NCI-H1105 (cell line): ENCODE data around the gene MRPL34.
A peak's percentile ranks its signal among the peaks of the same experiment; 100 is the strongest.

Experiments used
- DNase-seq: peaks from one replicate; lab custom pipeline; 2025; lab: John Stamatoyannopoulos, UW

MRPL34 gene

DNA sequence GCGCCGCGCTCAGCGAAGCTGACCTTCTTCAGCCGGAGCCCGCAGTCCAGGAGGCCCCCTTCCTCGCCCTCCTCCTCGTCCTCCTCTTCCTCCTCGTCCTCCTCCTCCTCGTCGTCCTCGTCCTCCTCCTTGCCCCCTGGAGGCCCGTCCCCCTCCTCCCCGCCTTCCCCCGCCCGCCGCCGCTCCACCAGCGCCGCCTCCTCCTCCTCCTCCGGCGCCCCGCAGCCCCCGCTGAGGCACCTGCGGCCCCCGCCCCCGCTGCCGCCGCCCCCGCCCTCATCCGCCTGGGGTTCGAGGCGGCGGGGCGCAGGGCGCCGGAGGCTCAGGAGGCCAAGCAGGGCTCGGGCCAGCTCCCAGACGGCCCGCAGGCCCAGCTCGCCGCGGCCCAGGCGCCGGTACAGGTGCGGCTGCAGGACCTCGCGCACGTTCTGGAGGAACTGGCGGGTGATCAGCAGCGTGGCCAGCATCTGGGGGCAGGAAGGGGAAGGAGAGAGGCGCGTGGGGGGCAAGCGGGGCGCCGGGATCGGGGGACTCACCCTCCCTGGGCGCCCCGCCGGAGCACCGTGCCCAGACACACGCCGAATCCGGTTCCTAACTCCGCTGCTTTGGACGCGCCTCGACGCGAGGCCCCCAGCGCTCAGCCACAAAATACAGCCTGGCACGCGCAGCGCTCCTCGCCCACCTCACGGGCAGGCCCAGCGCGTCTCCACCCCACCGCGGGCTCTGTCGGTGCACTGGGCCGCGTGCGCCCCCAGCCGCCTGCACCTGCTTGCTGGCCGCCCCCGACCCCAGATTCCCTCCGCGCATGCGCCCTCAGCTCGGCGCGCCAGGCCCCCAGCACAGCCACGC is 23.1 kb downstream of the MRPL34 start:
- peak; percentile 22 for DNase-seq

DNA sequence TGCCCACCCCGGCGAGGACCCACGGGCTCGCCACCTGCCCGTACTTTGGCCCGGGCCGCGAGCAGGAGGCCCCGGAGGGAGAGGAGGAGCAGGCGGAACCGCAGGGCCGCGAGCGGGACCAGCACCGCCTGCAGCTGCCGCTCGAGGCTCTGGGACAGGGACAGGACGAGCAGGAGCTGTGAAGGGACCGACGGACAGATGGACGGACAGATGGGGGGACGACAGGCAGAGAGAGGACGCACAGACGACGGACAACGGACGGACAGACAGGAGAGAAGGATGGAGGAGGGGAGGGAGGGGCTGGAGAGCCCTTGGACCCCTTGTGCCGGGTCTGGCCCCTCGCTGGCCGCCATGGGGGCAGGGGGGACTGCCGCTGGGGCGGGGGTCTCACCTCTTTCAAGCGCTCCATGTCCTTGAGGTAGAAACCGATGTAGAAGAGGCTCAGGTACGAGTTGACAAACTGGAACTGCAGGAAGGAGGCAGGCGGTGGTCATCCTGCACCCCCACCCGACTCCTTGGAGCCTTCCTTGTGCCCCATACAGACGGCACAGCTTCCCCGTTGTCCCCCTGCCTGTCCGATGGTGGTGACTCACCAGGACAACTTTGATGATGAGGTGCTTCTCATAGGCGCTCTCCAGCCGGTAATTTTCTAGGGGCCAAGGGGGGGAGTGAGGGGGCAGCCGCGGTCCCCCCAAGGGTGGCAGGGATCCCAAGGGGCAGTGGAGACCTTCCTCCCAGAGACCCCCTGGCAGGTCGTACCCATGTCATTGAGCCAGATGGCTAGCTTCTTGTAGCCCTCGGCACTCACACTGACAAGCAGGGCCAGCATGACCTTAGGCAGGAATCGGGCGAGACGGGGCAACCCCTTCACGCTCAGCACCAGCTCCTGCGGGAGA is 23.9 kb downstream of the MRPL34 start:
- no peak for DNase-seq

DNA sequence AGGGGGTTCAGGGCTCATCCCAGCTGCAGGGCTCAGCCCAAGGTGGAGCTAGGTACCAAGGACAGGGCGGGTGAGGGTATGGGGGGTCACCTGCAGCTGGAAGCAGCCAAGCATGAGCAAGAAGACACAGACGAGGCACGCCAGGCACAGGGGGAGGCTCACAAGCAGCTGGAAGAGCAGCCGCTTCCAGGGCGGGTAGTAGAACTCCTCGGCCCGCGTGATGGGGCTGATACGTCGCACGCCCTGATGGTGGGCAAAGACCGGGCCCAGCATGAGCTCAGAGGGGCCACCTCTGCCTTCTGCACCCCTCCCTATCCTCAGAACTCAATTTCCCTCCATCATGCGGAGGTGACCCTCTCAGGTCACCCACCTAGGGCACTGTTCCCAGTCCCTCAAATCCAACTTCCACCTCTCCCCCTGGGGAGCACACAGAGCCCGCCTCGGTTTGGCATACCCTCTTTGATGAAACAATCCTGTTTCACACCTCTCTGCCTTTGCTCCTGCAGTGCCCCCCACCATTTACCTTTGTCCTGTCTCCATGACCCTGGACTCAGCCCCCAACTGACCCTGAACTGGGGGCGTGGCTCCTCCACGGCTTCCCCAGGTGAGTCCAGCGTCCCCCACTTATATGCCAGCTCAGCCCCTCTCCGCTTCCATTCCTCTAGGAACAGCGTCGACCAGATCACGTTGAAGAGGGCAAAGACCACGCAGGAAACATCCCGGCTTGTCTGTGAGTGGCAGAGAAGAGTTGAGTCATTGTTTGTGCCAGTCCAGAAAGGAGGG is 24.8 kb downstream of the MRPL34 start:
- DNase-seq = no peak

DNA sequence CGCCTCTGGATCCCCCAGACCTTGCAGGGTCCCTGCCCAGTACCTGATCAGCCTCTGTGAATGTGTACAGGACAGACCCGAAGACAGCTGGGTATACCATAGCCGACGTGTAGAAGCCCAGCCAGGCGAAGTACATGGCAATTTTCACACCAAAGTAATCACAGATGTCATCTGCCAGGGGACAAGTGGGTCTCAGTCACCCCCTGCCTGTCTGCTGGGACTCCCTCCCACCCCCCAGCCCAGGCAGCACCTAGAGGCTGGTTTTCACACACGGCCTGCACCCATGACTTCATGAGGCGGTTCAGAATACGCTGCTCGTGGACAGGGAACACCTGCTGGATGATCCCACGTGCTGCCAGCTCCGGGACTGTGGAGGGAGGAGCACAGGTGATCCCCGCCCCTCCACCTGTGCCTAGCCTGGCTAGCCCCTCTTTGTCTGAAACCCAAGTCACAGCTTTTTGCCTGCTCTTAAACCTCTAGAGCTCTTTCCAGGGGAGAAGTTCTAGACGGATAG is 25.4 kb downstream of the MRPL34 start:
- peak; percentile 29 for DNase-seq

DNA sequence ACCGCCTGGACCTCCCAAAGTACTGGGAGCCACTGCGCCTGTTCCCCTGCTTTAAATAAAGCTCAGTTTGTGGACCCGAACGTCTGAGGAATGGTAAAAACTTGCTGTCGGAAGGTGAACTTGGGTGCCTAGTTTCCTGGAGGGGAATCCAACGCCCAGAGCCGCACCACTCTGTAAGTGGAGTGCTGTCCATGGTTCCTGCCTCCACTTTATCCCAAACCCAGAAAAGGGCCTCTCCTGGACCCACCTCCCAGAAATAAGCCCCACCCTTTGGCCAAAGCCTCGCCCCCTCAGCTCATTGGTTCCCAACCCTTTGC is 26.6 kb downstream of the MRPL34 start:
- DNase-seq = no peak

DNA sequence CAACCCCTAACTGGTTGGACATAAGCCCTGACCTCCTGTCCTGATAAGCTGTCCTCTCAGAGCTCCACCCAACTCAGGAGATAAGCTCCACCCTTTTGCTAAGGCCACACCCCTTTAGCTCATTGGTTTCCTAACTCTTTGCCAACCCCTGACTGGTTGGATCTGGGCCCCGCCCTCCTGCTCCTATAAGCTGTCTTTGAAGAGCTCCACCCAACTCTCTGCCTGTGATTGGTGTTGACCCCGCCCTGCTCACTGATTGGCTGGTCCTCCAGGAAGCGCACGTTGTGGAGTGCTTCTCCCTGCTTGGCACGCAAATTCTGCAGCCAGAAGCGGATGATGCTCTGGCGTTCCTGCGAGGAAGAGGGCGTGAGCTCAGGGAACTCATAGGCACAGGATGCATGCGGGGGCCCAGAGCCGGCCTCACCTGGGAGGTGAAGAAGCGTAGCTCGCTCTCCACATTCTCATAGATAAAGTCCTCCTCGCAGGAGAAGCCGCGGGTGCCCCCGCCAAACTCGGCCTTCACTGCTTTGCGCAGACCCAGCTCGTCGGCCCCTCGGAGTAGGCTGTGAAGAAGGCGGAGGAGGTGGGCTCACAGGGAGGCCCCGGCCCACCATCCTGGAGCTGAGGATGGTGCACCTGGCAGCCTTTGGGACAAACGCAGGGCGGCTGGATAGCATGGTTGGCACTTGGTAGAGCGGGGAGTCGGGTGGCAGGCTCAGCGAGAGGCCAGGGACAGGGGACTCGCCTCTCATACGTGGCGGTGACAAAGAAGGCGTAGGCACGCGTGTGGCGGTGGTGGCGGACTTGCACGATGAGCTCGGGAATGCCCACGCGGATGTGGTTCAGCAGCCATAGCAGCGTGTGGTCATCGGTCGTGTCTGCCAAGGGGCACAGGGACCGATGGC is 27.3 kb downstream of the MRPL34 start:
- no peak for DNase-seq

DNA sequence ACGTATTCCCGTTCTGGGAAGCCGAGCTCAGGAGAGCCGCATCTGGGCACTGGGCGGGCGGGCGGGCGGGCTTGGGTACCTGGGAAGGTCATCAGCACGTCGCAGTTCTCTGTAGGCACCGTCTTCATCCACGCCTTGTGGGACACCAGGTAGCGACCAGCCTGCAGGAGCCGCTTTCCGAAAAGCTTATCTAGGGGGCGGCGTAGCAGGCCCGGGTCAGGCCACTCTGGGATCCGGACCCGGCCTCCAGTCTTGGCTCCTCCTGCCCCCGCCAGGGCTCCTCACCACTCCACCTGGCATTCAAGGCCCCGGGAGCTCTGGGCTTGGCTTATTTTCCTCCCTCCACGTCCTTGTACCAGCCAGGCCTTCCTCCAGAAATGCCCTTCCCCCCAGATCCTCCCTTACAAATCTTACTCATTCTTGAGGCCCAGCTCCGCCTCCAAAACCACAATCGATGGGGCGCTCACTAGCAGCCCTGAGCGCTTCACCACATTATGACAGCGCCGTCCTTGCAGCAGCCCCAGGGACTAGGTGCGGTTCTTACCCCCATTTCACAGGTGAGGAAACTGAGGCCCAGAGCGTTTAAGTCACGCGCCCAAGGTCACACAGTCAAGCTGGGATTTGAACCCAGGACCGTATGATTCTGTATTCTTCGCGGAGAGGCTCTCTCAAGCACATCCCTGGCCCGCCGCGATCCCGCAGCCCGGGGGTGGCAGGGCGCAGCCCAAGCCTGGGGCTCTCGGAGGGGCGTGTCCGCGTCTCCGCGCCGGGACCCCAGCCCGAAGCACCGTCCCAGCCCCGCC is 28.1 kb downstream of the MRPL34 start:
- DNase-seq = no peak

DNA sequence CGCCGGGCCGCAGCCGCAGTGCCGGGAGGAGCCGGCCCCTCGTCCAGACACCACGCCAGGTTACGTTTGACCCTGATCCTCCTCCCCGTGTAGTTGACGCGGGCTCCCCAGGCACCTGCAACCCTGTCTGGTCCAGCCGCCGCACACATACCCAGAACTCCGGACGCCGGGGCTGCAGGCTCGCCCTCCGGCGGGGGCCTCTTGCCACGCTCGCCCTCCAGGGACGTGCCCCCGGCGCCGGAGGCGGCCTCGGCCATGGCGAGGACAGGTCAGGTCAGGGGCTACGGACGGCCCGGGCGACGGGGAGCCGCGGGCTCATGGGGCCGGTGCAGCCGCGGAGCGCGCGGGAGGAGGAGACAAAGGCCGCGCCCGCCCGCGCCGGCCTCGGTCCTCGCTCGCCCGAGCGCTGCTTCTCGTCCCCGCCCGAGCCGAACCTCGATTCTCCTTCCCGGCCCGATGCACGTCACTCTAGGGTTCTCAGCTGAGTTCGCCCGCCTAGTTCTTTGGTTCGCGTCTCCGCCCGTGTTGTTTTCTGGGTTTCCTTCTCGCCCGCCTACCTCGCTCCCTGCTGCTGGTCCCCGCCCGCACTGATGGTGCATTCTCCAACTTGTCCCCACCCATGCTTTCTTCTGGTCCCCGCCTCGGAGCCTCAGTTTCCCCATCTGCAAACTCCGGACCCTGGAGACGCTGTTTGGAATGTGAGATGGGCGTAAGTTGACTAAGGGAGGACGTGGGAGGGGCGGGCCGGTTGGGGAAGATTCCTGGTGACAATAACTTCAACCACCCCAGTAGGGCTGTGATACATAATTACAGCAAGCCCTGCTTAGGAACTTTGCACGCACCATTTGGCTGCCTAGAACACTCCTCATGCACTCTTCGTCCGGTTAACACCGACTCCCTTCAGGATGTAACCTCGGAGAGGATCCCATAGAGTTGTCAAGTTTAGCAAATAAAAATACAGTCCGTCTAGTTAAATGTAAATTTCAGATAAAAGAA is 29.0 kb downstream of the MRPL34 start, which contains the start of gene ANO8:
Gene ANO8, minus strand, starts transcription at position 442 of the 996 bp plus-strand sequence. Its CDS starts 185 bp downstream, at position 257.
- DNase-seq = peak; percentile 91

DNA sequence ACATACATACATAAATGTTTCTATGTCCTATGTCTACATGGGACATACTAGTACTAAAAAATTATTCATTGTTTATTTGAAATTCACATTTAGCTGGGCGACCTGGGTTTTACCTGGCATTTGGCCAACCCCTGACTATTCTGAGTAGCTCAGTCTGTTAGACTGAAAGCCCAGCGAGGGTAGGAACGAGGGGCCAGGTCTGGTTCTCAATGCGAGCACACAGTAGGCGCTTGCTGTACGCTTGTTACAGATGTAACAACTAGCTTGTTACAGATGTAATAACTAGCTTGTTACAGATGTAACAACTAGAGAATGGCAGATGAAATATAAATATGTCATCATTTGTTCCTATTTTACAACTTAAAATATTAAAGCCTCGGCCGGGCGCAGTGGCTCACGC is 29.9 kb downstream of the MRPL34 start:
- no peak for DNase-seq

DNA sequence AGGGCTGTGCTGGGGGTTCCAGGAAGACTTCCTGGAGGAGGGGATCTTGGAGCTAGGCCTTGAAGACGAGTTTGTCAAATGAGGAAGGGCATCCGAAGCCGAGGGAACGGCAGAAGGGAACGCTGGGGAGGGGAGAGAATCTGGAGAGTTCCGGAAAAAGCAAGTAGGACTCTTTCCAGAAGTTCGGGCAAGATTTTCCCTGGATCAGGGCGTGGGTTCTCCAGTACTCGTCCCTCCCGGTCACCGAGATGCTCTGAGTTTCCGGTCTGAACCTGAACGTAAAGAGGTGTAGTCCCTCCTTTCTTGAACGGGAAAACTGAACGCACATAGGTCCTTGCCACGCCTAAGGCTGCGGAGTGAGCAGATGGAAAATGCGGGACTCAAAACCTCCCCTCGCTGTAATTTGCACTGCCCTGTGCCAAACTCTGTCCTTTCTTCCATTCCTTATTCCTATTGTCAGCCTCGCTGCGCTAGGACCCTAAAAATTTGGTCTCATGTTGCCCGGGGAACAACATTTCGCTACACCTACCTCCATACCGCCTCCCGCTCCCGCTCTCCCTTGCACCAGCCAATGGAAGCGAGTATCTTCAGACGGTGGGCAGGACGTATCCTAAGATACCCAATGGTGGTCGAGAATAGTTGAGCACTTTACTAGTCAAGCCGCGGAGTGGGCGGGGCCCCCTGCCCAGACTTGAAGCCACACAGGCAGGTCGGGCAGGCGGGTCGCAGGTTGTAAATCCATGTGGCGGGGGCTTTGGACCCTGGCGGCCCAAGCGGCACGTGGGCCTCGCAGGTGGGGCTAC is 31.4 kb downstream of the MRPL34 start, which contains the start of gene GTPBP3:
Gene GTPBP3, plus strand, starts transcription at position 682 of the 803 bp plus-strand sequence. Its CDS starts 59 bp downstream, at position 741.
- peak; percentile 98 for DNase-seq

DNA sequence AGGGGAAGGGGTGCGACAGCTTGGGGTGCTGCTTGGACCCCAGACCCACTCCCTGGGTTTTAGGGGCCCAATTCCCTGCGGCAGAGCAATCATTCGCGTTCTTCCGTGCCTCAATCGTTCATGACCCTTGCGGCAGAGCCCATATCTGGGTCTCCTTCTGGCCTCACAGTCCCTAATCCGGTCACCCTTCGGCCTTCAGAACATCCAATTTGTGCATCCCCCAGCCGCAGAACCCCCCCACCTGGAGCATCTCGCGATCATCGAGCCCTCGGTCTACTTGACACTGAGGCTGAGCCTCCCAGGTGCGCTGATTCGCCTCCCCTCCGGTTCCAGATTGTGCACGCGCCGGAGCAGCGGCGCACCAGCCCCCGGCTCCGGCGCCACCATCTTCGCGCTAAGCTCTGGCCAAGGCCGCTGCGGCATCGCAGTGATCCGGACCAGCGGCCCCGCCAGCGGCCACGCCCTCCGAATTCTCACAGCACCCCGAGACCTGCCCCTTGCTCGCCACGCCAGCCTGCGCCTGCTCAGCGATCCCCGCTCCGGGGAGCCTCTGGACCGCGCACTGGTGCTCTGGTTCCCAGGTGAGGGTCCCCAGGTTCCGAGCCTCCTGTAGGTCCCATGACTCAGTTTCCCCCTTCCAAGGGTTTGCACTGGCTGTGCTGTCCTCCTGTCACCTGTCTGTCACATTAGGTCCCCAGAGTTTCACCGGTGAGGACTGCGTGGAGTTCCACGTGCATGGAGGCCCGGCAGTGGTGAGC is 32.2 kb downstream of the MRPL34 start:
- DNase-seq = no peak

DNA sequence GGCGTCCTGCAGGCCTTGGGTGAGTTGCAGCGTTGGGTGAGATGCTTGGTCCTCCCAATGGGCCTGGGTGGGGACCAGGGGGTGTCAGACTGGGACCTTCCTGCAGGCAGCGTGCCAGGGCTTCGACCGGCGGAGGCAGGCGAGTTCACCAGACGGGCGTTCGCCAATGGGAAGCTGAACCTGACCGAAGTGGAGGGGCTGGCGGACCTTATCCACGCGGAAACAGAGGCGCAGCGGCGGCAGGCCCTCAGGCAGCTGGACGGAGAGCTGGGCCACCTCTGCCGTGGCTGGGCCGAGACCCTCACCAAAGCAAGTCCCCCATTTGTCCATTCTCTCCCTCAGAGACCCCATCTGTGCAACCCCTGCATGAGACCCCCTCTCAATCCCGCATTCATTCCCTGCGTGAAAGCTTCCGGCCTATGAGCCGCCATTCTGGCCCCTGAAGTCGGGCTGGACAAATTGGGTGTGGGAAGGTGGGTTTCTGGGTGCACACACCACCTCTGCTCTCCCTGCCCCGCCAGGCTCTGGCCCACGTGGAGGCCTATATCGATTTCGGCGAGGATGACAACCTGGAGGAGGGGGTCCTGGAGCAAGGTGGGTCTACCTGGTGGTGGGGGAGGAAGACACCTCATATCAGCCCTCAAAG is 32.9 kb downstream of the MRPL34 start:
- DNase-seq = no peak

DNA sequence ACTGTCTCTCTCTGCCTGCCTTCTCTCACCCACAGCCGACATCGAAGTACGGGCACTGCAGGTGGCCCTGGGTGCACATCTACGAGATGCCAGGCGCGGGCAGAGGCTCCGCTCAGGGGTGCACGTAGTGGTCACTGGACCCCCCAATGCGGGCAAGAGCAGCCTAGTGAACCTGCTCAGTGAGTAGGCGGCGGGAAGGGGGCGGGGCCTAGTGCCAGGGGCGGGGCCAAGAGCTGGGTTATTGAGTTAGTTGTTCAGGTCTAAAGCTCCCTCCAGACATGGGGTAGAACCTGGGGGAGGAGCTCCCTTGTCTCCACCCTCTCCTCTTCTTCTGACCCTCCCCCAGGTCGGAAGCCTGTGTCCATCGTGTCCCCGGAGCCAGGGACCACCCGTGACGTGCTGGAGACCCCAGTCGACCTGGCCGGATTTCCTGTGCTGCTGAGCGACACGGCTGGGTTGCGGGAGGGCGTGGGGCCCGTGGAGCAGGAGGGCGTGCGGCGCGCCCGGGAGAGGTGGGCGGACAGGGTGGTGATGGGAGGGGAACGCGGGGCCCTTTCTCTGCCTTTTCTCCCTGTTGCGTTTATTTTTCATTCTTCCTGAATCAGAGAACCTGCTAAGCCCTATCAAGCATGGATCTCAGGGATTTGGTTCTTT is 33.5 kb downstream of the MRPL34 start:
- no peak for DNase-seq

DNA sequence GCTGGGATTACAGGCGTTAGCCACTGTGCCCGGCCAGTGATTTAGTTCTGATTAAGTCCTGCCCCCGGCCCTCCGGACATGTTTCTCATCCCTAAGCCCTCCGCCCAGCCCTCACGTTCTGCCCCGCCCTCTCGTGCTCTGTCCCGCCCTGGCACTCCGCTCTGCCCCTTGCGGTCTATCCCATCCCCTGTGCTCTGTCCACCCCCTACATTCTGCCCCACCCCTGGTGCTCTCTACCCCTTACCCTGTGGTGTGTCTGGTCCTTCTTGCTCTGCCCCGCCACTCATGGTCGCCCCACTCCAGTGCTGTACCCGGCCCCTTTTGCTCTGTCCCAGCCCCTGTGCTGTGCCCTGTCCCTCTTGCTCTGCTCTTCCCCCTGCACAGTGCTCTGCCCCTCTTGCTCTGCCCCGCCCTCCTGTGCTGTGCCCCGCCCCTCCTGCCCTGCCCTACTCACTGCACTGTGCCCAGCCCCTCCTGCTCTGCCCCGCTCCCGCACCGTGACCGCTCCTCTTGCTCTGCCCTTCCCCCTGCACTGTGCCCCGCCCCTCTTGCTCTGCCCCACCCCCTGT is 34.7 kb downstream of the MRPL34 start:
- no peak for DNase-seq

DNA sequence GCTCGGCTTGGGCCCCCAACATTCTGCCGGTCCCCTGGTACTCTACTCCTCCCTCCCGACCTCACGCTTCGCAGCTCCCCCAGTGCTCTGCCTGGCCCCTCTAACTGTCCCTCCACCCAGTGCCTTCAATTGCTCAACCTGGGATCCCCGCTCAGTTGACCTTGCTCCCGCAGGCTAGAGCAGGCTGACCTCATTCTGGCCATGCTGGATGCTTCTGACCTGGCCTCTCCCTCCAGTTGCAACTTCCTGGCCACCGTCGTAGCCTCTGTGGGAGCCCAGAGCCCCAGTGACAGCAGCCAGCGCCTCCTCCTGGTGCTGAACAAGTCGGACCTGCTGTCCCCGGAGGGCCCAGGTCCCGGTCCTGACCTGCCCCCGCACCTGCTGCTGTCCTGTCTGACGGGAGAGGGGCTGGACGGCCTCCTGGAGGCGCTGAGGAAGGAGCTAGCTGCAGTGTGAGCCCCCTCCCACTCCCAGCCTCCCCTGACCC is 35.2 kb downstream of the MRPL34 start:
- no peak for DNase-seq

DNA sequence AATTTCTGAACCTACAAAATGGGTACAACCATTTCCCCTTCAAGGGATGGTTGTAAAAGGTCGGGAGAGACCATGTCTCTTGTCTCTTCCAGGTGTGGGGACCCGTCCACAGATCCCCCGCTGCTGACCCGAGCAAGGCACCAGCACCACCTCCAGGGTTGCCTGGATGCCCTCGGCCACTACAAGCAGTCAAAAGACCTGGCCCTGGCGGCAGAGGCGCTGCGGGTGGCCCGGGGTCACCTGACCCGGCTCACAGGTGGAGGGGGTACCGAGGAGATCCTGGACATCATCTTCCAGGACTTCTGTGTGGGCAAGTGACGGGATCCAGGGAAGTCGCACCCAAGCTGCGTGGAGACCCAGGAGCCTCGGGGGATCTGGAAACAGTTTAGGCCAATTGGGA is 35.7 kb downstream of the MRPL34 start:
- no peak for DNase-seq
